ENCODE results near the gene MED15.

The MED15 gene

GRCh38 chr22:20582520-20583361 lies 75.3 kb downstream of the MED15 start:
- DNase-seq: no peak
- peaks cover 74% of the 10 kb centered on the region for H3K36me3 ChIP-seq
- H3K27me3 ChIP-seq (ENCODE audit: insufficient read depth, low read depth, severe bottlenecking): no peaks in the 10 kb centered on the region

GRCh38 chr22:20583471-20583922 lies 76.1 kb downstream of the MED15 start:
- DNase-seq: peak; percentile 35
- Histone ChIP-seq H3K27me3 (ENCODE audit: insufficient read depth, low read depth, severe bottlenecking) (no peaks in the 10 kb centered on the region), H3K36me3 (peaks cover 68% of the 10 kb centered on the region), H3K9me3 (ENCODE audit: severe bottlenecking) (no peaks in the 10 kb centered on the region), H3K4me3 (ENCODE audit: low read depth, low read length) (no peak overlapping the region), H3K27ac (no peak overlapping the region)
- peak; percentile 58 for TF ChIP-seq CTCF (IDR thresholded peaks at IDR 0.05; ENCODE audit: low read depth, low read length)

More at GRCh38 chr22:20582520-20583361, 75.3 kb downstream of the MED15 start:
- H3K27ac ChIP-seq: peak overlapping the region; percentile 3; the same call in 1 of the 2 replicates
- H3K9me3 ChIP-seq (ENCODE audit: severe bottlenecking): no peaks in the 10 kb centered on the region
- no peak overlapping the region for H3K4me3 ChIP-seq (ENCODE audit: low read depth, low read length)
- no peak for TF ChIP-seq CTCF (IDR thresholded peaks at IDR 0.05; ENCODE audit: low read depth, low read length)

- TF ChIP-seq CTCF (IDR thresholded peaks at IDR 0.05; ENCODE audit: low read depth, low read length): no peak
- no peak overlapping the region for H3K4me3 ChIP-seq (ENCODE audit: low read depth, low read length)
Measured at GRCh38 chr22:20584029-20584871, 76.8 kb downstream of the MED15 start.

GRCh38 chr22:20584872-20585638 lies 77.6 kb downstream of the MED15 start:
- H3K4me3 ChIP-seq (ENCODE audit: low read depth, low read length): no peak overlapping the region
- H3K36me3 ChIP-seq: peaks cover 63% of the 10 kb centered on the region
- no peak for TF ChIP-seq CTCF (IDR thresholded peaks at IDR 0.05; ENCODE audit: low read depth, low read length)
- H3K27me3 ChIP-seq (ENCODE audit: insufficient read depth, low read depth, severe bottlenecking): no peaks in the 10 kb centered on the region
- H3K27ac ChIP-seq: peak overlapping the region; percentile 29; the same call in 1 of the 2 replicates
- no peak for DNase-seq
- H3K9me3 ChIP-seq (ENCODE audit: severe bottlenecking): no peaks in the 10 kb centered on the region

More at GRCh38 chr22:20584029-20584871, 76.8 kb downstream of the MED15 start:
- Histone ChIP-seq H3K27ac (no peak overlapping the region), H3K27me3 (ENCODE audit: insufficient read depth, low read depth, severe bottlenecking) (no peaks in the 10 kb centered on the region), H3K9me3 (ENCODE audit: severe bottlenecking) (no peaks in the 10 kb centered on the region), H3K36me3 (peaks cover 63% of the 10 kb centered on the region)
- no peak for DNase-seq

- DNase-seq: no peak
- Histone ChIP-seq H3K36me3 (peaks cover 57% of the 10 kb centered on the region), H3K4me3 (ENCODE audit: low read depth, low read length) (no peak overlapping the region), H3K27ac (peak overlapping the region; percentile 29; the same call in 1 of the 2 replicates), H3K9me3 (ENCODE audit: severe bottlenecking) (no peaks in the 10 kb centered on the region), H3K27me3 (ENCODE audit: insufficient read depth, low read depth, severe bottlenecking) (no peaks in the 10 kb centered on the region)
- no peak for TF ChIP-seq CTCF (IDR thresholded peaks at IDR 0.05; ENCODE audit: low read depth, low read length)
Measured at GRCh38 chr22:20585639-20586402, 78.4 kb downstream of the MED15 start.

Measured in WERI-Rb-1 (cell line).